H1 (cell line): ENCODE data around the gene KCNH5. TPM values are rescaled to one million over a fixed set of nuclear protein-coding genes. Genes with fewer than 3 reads are reported as not detected.

Source experiments
- CTCF ChIA-PET: fragments of 300-600 bp; sonication (Branson Sonifier 250); formaldehyde crosslinking; loops from one replicate; lab custom pipeline; 2021; ENCODE audit not compliant: partially characterized antibody; lab: Charles Lee
- POLR2A ChIA-PET: fragments of 300-600 bp; sonication (Branson Sonifier 250); formaldehyde crosslinking; loops from one replicate; lab custom pipeline; 2021; ENCODE audit warnings: inconsistent platforms; ENCODE audit not compliant: partially characterized antibody; lab: Charles Lee
- DNase-seq, 2 experiments: peaks; one replicate each; pipeline versions ENCODE4 v3.0.0 to v3.0.0-alpha.2; 2010 to 2022; ENCODE audit warnings: low spot score in 2 of 2, low read depth in 1 of 2, mixed read lengths in 1 of 2
- FAIRE-seq: peaks from 2 replicates; lab custom pipeline; 2011; peaks lifted over from hg19 to GRCh38; lab: Jason Lieb, UNC
- H2AFZ ChIP-seq: 2 replicates; pipeline ENCODE4 v1.8.1; 2012; ENCODE audit warnings: low read length, inconsistent platforms
- H2AK5ac ChIP-seq: 2 replicates; pipeline ENCODE4 v1.6.1; 2013; ENCODE audit warnings: low read depth, low read length
- H2BK120ac ChIP-seq: replicated peaks from 2 replicates; pipeline ENCODE3; 2013; ENCODE audit warnings: low read depth, low read length, inconsistent platforms
- H2BK12ac ChIP-seq: 2 replicates; pipeline ENCODE4 v1.6.1; 2013; ENCODE audit warnings: low read depth, low read length
- H2BK15ac ChIP-seq: 2 replicates; pipeline ENCODE4 v1.6.1; 2013; ENCODE audit warnings: low read length
- H2BK20ac ChIP-seq: 2 replicates; pipeline ENCODE4 v1.6.1; 2013; ENCODE audit warnings: low read length
- H2BK5ac ChIP-seq: 2 replicates; pipeline ENCODE4 v1.6.1; 2013; ENCODE audit warnings: low read depth, low read length
- H3K14ac ChIP-seq: 2 replicates; pipeline ENCODE4 v1.6.1; 2013; ENCODE audit warnings: inconsistent platforms; ENCODE audit not compliant: insufficient read length
- H3K18ac ChIP-seq: 2 replicates; pipeline ENCODE4 v1.6.1; 2013; ENCODE audit warnings: low read length; ENCODE audit errors: extremely low read depth
- H3K23ac ChIP-seq: 2 replicates; pipeline ENCODE4 v1.6.1; 2013; ENCODE audit warnings: inconsistent platforms; ENCODE audit not compliant: insufficient read length
- H3K23me2 ChIP-seq: 2 replicates; pipeline ENCODE4 v1.6.1; 2013; ENCODE audit warnings: low read depth, low read length
- H3K27ac ChIP-seq: 2 replicates; pipeline ENCODE4 v1.6.1; 2011; ENCODE audit warnings: low read depth, low read length, inconsistent platforms
- H3K27me3 ChIP-seq, 4 experiments: replicated peaks in 1 of 4; 1 replicate in 1 of 4; 2 replicates in 3 of 4; pipeline versions ENCODE4 v1.6.1 to v1.8.1; 2011 to 2013; ENCODE audit warnings: low read length in 3 of 4, mild to moderate bottlenecking in 3 of 4, inconsistent platforms in 2 of 4, mixed read lengths in 2 of 4, moderate library complexity in 1 of 4; ENCODE audit not compliant: control insufficient read depth in 3 of 4, insufficient read depth in 3 of 4; ENCODE audit errors: extremely low read depth in 1 of 4
- H3K36me3 ChIP-seq, 4 experiments: 2 replicates each; pipeline versions ENCODE4 v1.6.1 to v1.8.1; 2011 to 2013; ENCODE audit warnings: mild to moderate bottlenecking in 4 of 4, low read length in 3 of 4, moderate library complexity in 2 of 4, control low read depth in 1 of 4, inconsistent platforms in 1 of 4; ENCODE audit not compliant: insufficient read depth in 4 of 4, control insufficient read depth in 2 of 4
- H3K4ac ChIP-seq: replicated peaks from 2 replicates; pipeline ENCODE3; 2013; ENCODE audit warnings: low read length, low read depth, mixed read lengths, inconsistent platforms; ENCODE audit not compliant: insufficient read length
- H3K4me1 ChIP-seq, 4 experiments: replicated peaks in 1 of 4; 1 replicate in 1 of 4; 2 replicates in 3 of 4; pipeline versions ENCODE4 v1.6.1 to v1.8.1; 2011 to 2013; ENCODE audit warnings: low read length in 3 of 4, inconsistent platforms in 2 of 4, mixed read lengths in 1 of 4; ENCODE audit not compliant: insufficient read depth in 4 of 4, control insufficient read depth in 3 of 4
- H3K4me2 ChIP-seq, 2 experiments: 2 replicates each; pipeline versions ENCODE4 v1.6.1 to v1.8.1; 2011 to 2013; ENCODE audit warnings: low read depth in 2 of 2, low read length in 2 of 2, control low read depth in 1 of 2, inconsistent platforms in 1 of 2, mild to moderate bottlenecking in 1 of 2; ENCODE audit not compliant: insufficient read depth in 1 of 2
- H3K4me3 ChIP-seq, 4 experiments: fragments of 200-600, 300-600 bp in 1 of 4; sonication (generic), shearing (Covaris generic), sonication (Bioruptor Twin) in 1 of 4; 2 replicates each; pipeline versions ENCODE4 v1.5.1 to v1.8.1; 2011 to 2016; ENCODE audit warnings: low read length in 4 of 4, low read depth in 3 of 4, control low read depth in 2 of 4, inconsistent platforms in 2 of 4, mild to moderate bottlenecking in 2 of 4, mixed read lengths in 1 of 4, moderate library complexity in 1 of 4; ENCODE audit not compliant: insufficient read depth in 2 of 4; ENCODE audit errors: extremely low read depth in 1 of 4
- H3K56ac ChIP-seq: replicated peaks from 2 replicates; pipeline ENCODE3; 2013; ENCODE audit warnings: low read depth, mild to moderate bottlenecking, mixed read lengths, low read length, inconsistent platforms; ENCODE audit not compliant: insufficient read length
- H3K79me1 ChIP-seq: 2 replicates; pipeline ENCODE4 v1.6.1; 2013; ENCODE audit warnings: low read depth, low read length, control low read depth
- H3K79me2 ChIP-seq, 2 experiments: 2 replicates each; pipeline versions ENCODE4 v1.6.1 to v1.8.1; 2012 to 2013; ENCODE audit warnings: low read length in 2 of 2, mild to moderate bottlenecking in 2 of 2, inconsistent platforms in 1 of 2; ENCODE audit not compliant: insufficient read depth in 2 of 2, control insufficient read depth in 1 of 2
- H3K9ac ChIP-seq, 4 experiments: replicated peaks in 1 of 4; 1 replicate in 1 of 4; 2 replicates in 3 of 4; pipeline versions ENCODE4 v1.6.1 to v1.8.1; 2011 to 2013; ENCODE audit warnings: low read depth in 3 of 4, low read length in 3 of 4, control low read depth in 2 of 4, mild to moderate bottlenecking in 2 of 4, moderate library complexity in 2 of 4, inconsistent platforms in 1 of 4; ENCODE audit errors: extremely low read depth in 1 of 4
- H3K9me3 ChIP-seq, 2 experiments: 2 replicates each; pipeline versions ENCODE4 v1.6.1 to v1.8.1; 2012 to 2013; ENCODE audit warnings: mild to moderate bottlenecking in 2 of 2, moderate library complexity in 2 of 2, control low read depth in 1 of 2, inconsistent platforms in 1 of 2, low read depth in 1 of 2, low read length in 1 of 2, mixed read lengths in 1 of 2; ENCODE audit not compliant: insufficient read depth in 2 of 2
- H4K20me1 ChIP-seq, 2 experiments: replicated peaks in 1 of 2; 2 replicates each; pipeline versions ENCODE3 to v1.8.1; 2011 to 2013; ENCODE audit warnings: inconsistent platforms in 2 of 2, low read length in 2 of 2, mild to moderate bottlenecking in 1 of 2; ENCODE audit not compliant: insufficient read depth in 2 of 2, control insufficient read depth in 1 of 2
- H4K5ac ChIP-seq: 2 replicates; pipeline ENCODE4 v1.6.1; 2013; ENCODE audit warnings: low read length, low read depth, mixed read lengths, inconsistent platforms; ENCODE audit not compliant: insufficient read length
- H4K8ac ChIP-seq: 2 replicates; pipeline ENCODE4 v1.8.0; 2013; ENCODE audit warnings: mild to moderate bottlenecking, moderate library complexity, low read length, inconsistent platforms; ENCODE audit not compliant: insufficient read depth; ENCODE audit errors: extremely low read depth
- H4K91ac ChIP-seq: replicated peaks from 2 replicates; pipeline ENCODE3; 2013; ENCODE audit warnings: low read length, mixed read lengths, inconsistent platforms; ENCODE audit not compliant: insufficient read length
- ASH2L ChIP-seq: fragments of 200-600, 300-600 bp; sonication (generic); IDR thresholded peaks from one replicate; pipeline ENCODE4 v1.7.1; 2017; ENCODE audit warnings: low read length
- CREB1 ChIP-seq: IDR thresholded peaks from 2 replicates; pipeline ENCODE4 v1.6.1; 2012; ENCODE audit warnings: inconsistent platforms
- EGR1 ChIP-seq: IDR thresholded peaks from 2 replicates; pipeline ENCODE4 v1.6.1; 2011; ENCODE audit warnings: low read depth, low read length, borderline replicate concordance
- NRF1 ChIP-seq: IDR thresholded peaks from 2 replicates; pipeline ENCODE4 v1.6.1; 2011; ENCODE audit warnings: mild to moderate bottlenecking, low read depth, low read length, improper control_type of control experiment
- POU5F1 ChIP-seq: IDR thresholded peaks from 2 replicates; pipeline ENCODE4 v1.6.1; 2011; ENCODE audit warnings: low read depth, mild to moderate bottlenecking, low read length, moderate library complexity
- RAD21 ChIP-seq, 2 experiments: IDR thresholded peaks in 1 of 2; conservative IDR thresholded peaks in 1 of 2; 2 replicates each; pipeline ENCODE4 v1.6.1; 2011; ENCODE audit warnings: low read depth in 2 of 2, low read length in 2 of 2, improper control_type of control experiment in 1 of 2, inconsistent platforms in 1 of 2, mild to moderate bottlenecking in 1 of 2, moderate library complexity in 1 of 2
- RNF2 ChIP-seq: fragments of 200-900, 300-1000 bp; sonication (generic); IDR thresholded peaks from 2 replicates; pipeline ENCODE4 v1.7.1; 2016; ENCODE audit warnings: borderline replicate concordance, low read depth, mild to moderate bottlenecking, antibody characterized with exemption, low read length; ENCODE audit not compliant: poor library complexity, severe bottlenecking; ENCODE audit errors: missing control alignments
- TAF1 ChIP-seq: IDR thresholded peaks from 2 replicates; pipeline ENCODE4 v1.6.1; 2011; ENCODE audit warnings: mild to moderate bottlenecking, low read depth, low read length
- TCF12 ChIP-seq: IDR thresholded peaks from 2 replicates; pipeline ENCODE4 v1.6.1; 2011; ENCODE audit warnings: low read depth, mild to moderate bottlenecking, low read length
- WGBS, 2 experiments: shearing (Covaris generic) in 1 of 2; methylation state at CpG; one replicate each; pipeline versions ENCODE4 v1.1.6 to v1.1.7; 2013 to 2015; ENCODE audit warnings: low lambda C conversion rate in 2 of 2, mixed read lengths in 2 of 2, inconsistent platforms in 1 of 2, low coverage in 1 of 2, missing lambda C conversion rate in 1 of 2; ENCODE audit not compliant: insufficient replicate concordance in 2 of 2, insufficient coverage in 1 of 2, insufficient read length in 1 of 2; ENCODE audit errors: extremely low coverage in 1 of 2, missing lambda C conversion rate in 1 of 2; 5-methylcytosine and 5-hydroxymethylcytosine counted together
- long read RNA-seq, 2 experiments: library from RNA in 1 of 2; library from capped mRNA in 1 of 2; stranded (forward); transcript quantifications; one replicate each; pipeline ENCODE4 v2.0.0, GENCODE V29; 2021; ENCODE audit warnings: inconsistent platforms in 1 of 2
- polyA minus RNA-seq, 3 experiments: library from RNA; depleted of rRNA, polyadenylated mRNA; stranded (reverse); fragments of >200 nt; gene quantifications; 1 replicate in 2 of 3; 2 replicates in 1 of 3; pipeline ENCODE4 v1.2.3, GENCODE V29; 2011
- polyA plus RNA-seq, 7 experiments: library from polyadenylated mRNA; depleted of rRNA in 3 of 7; stranded (reverse) in 5 of 7; unstranded in 2 of 7; fragments of >200 nt in 5 of 7; fragments of 200-250 nt in 2 of 7; gene quantifications; 1 replicate in 5 of 7; 2 replicates in 1 of 7; 4 replicates in 1 of 7; pipeline versions ENCODE4 v1.2.1 to v1.2.3, GENCODE V29; 2011 to 2013; ENCODE audit warnings: missing spikeins in 2 of 7, mixed read lengths in 2 of 7
- total RNA-seq: library from RNA; stranded (reverse); fragmentation: NEBNext Ultra II Directional; extraction: Animal tissue kit (Norgen Biotek cat#: 25700); gene quantifications from 2 replicates; pipeline ENCODE4 v1.2.1, GENCODE V29; 2021

KCNH5 gene
- 0.50 and 0.55 TPM in 2 replicates for total RNA-seq
- 0.16 and 0.24 TPM in 2 replicates for polyA plus RNA-seq (2011; rRNA removed)
- polyA plus RNA-seq (2011; cell fraction: cytosol; rRNA removed), result 0.27 TPM
- polyA plus RNA-seq (2011; cell fraction: nucleus; rRNA removed), result 0.20 TPM
- polyA plus RNA-seq (2012, experiment 1 of 2), result 0.32 to 0.51 TPM (median 0.45 TPM) in 4 replicates
- 0.05 TPM for polyA plus RNA-seq (2012, experiment 2 of 2)
- 0.36 TPM for polyA plus RNA-seq (2013, experiment 1 of 2)
- polyA plus RNA-seq (2013, experiment 2 of 2), result 0.29 TPM
- polyA minus RNA-seq (2011; rRNA and poly(A)+ RNA removed), result 1.4 and 1.6 TPM in 2 replicates
- 0.66 TPM for polyA minus RNA-seq (2011; cell fraction: cytosol; rRNA and poly(A)+ RNA removed)
- 2.8 TPM for polyA minus RNA-seq (2011; cell fraction: nucleus; rRNA and poly(A)+ RNA removed)
- long read RNA-seq, experiment 1, result 0 reads
- long read RNA-seq, experiment 2, partial matches to known transcripts, result 1 of 1 reads
- long read RNA-seq, experiment 2, other reads (novel, unspliced or antisense), result 0 of 1 reads

GRCh38 chr14:63045234-63045611 is at the start of gene KCNH5:
KCNH5 (minus strand) TSS chr14:63045458; CDS start chr14:63045186, 272 bp downstream.
- Histone ChIP-seq H3K36me3 (no peaks in the 10 kb centered on the region), H3K79me1 (no peaks in the 10 kb centered on the region), H2BK12ac (peak within 1 kb of the TSS; percentile 85; the same call in 1 of the 2 replicates), H3K18ac (peak within 1 kb of the TSS; percentile 41; the same call in 1 of the 2 replicates), H4K5ac (peak within 1 kb of the TSS; percentile 40), H2AFZ (peak within 1 kb of the TSS; percentile 82), H3K27ac (no peak within 1 kb of the TSS), H3K23me2 (peaks cover 13% of the 10 kb centered on the region; the same call in 1 of the 2 replicates), H3K79me2 (no peaks in the 10 kb centered on the region), H3K23ac (no peak within 1 kb of the TSS), H3K4me2 (peak within 1 kb of the TSS; percentile 58 to 97), H3K9ac (peak within 1 kb of the TSS in 2 of 4 experiments; percentile 20 to 34; a peak in 4 of 7 replicates), H2AK5ac (no peak within 1 kb of the TSS), H3K4ac (no peak within 1 kb of the TSS), H3K4me1 (peaks cover 0 to 7% (median 1%) of the 10 kb centered on the region in 4 experiments; a peak in 4 of 7 replicates), H4K91ac (peak within 1 kb of the TSS; percentile 72), H2BK20ac (0 out of 2 replicates have a peak within 1 kb of the TSS, but pooled peaks have one; percentile 21), H3K56ac (no peak within 1 kb of the TSS), H2BK120ac (no peak within 1 kb of the TSS), H3K27me3 (peaks cover 4 to 24% (median 17%) of the 10 kb centered on the region in 4 experiments), H3K14ac (no peak within 1 kb of the TSS), H3K9me3 (no peaks in the 10 kb centered on the region), H2BK15ac (peak within 1 kb of the TSS; percentile 26; the same call in 1 of the 2 replicates), H3K4me3 (peak within 1 kb of the TSS; percentile 51 to 78 (median 66)), H4K20me1 (no peaks in the 10 kb centered on the region), H2BK5ac (peak within 1 kb of the TSS; percentile 29; the same call in 1 of the 2 replicates), H4K8ac (peak within 1 kb of the TSS; percentile 39)
- FAIRE-seq, result no peak
- peak; percentile 31 to 80 for DNase-seq
- ChIA-PET CTCF (interaction anchor here (0.5 to 1.1 kb wide), 3 partner anchors 68 to 1223 kb away, joined by 3 read pairs; no protein-coding TSS in a partner anchor), POLR2A (interaction anchor here (0.8 to 1.0 kb wide), 2 partner anchors 35 to 165 kb away, joined by 3 read pairs; no protein-coding TSS in a partner anchor)
- peak; percentile 16 for TF ChIP-seq ASH2L
- TF ChIP-seq POU5F1, result no peak
- no peak for TF ChIP-seq RNF2
- TF ChIP-seq TAF1, result 0 out of 2 replicates have a peak, but pooled peaks have one; percentile 29
- TF ChIP-seq EGR1, result peak; percentile 77; the same call in 1 of the 2 replicates
- no peak for TF ChIP-seq CREB1
- TF ChIP-seq TCF12, result no peak
- TF ChIP-seq RAD21 (IDR thresholded peaks at IDR 0.05 in 1 of 2, conservative IDR thresholded peaks at IDR 0.05 in 1 of 2; ENCODE audit: low read depth in 2 of 2, low read length in 2 of 2), result peak in 1 of 2 experiments; percentile 18; a peak in 1 of 4 replicates
- TF ChIP-seq NRF1, result peak; percentile 55
- WGBS, 2 experiments, result 1% methylated on average over 18 of the region's 35 CpGs; no CpG with 5 or more reads in 1 of the 2 experiments
